ENCODE measurements around the gene HECW1.

DNA sequence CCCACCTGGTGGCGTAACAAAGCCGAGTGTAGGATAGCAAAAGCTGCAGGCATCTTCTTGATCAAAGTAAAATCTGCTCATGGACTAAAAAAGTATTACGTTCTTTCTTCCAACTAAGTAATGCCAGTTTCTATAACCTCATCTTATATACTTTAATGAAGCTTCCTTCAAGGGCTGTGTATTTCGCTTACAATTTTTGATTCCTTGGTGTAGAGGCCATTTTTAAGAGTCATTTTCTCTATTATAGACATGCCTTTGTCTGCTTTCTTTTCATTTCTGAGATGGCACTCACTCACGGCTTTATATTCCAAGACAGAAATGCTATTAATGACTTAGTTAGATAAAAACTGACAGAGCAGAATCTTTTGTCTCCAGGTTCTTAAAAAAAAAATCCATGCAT is 194.0 kb downstream of the HECW1 start:
- TF ChIP-seq, protein P1, sequence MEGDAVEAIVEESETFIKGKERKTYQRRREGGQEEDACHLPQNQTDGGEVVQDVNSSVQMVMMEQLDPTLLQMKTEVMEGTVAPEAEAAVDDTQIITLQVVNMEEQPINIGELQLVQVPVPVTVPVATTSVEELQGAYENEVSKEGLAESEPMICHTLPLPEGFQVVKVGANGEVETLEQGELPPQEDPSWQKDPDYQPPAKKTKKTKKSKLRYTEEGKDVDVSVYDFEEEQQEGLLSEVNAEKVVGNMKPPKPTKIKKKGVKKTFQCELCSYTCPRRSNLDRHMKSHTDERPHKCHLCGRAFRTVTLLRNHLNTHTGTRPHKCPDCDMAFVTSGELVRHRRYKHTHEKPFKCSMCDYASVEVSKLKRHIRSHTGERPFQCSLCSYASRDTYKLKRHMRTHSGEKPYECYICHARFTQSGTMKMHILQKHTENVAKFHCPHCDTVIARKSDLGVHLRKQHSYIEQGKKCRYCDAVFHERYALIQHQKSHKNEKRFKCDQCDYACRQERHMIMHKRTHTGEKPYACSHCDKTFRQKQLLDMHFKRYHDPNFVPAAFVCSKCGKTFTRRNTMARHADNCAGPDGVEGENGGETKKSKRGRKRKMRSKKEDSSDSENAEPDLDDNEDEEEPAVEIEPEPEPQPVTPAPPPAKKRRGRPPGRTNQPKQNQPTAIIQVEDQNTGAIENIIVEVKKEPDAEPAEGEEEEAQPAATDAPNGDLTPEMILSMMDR (IDR thresholded peaks at IDR 0.05 in 2 of 3, conservative IDR thresholded peaks at IDR 0.05 in 1 of 3; ENCODE audit: control insufficient read depth in 2 of 3, extremely low read depth in 1 of 3, insufficient read depth in 1 of 3, low read depth in 3 of 3, low read length in 3 of 3): no peak
- TF ChIP-seq ASH2L (IDR thresholded peaks at IDR 0.05; ENCODE audit: borderline replicate concordance, low read depth): no peak
- no peak for TF ChIP-seq MXI1 (IDR thresholded peaks at IDR 0.05; ENCODE audit: low read depth, low read length)
- TF ChIP-seq EP300 (IDR thresholded peaks at IDR 0.05; ENCODE audit: borderline replicate concordance in 1 of 2, control insufficient read depth in 1 of 2, low read depth in 2 of 2, low read length in 2 of 2): no peak
- TF ChIP-seq, protein P2, sequence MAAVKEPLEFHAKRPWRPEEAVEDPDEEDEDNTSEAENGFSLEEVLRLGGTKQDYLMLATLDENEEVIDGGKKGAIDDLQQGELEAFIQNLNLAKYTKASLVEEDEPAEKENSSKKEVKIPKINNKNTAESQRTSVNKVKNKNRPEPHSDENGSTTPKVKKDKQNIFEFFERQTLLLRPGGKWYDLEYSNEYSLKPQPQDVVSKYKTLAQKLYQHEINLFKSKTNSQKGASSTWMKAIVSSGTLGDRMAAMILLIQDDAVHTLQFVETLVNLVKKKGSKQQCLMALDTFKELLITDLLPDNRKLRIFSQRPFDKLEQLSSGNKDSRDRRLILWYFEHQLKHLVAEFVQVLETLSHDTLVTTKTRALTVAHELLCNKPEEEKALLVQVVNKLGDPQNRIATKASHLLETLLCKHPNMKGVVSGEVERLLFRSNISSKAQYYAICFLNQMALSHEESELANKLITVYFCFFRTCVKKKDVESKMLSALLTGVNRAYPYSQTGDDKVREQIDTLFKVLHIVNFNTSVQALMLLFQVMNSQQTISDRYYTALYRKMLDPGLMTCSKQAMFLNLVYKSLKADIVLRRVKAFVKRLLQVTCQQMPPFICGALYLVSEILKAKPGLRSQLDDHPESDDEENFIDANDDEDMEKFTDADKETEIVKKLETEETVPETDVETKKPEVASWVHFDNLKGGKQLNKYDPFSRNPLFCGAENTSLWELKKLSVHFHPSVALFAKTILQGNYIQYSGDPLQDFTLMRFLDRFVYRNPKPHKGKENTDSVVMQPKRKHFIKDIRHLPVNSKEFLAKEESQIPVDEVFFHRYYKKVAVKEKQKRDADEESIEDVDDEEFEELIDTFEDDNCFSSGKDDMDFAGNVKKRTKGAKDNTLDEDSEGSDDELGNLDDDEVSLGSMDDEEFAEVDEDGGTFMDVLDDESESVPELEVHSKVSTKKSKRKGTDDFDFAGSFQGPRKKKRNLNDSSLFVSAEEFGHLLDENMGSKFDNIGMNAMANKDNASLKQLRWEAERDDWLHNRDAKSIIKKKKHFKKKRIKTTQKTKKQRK (IDR thresholded peaks at IDR 0.05; ENCODE audit: low read depth, low read length): no peak
- TF ChIP-seq CHD1 (IDR thresholded peaks at IDR 0.05; ENCODE audit: low read depth, low read length): no peak
- TF ChIP-seq ZNF274 (IDR thresholded peaks at IDR 0.05; ENCODE audit: insufficient read depth, insufficient read length): no peak
- no peak for TF ChIP-seq POLR2A (IDR thresholded peaks at IDR 0.05; ENCODE audit: low read depth, low read length)

Data from GM12878 (cell line).